GM18505 (cell line): ENCODE measurements around the gene GNA12.
"Not testable (repeated sequence)": the region's sequence is repeated elsewhere in the genome, so short reads cannot be mapped to it uniquely, and the experiment has no call there.

Source experiments
- ATAC-seq: cut with Tn5 transposase; IDR thresholded peaks from one replicate; pipeline ENCODE4 v1.9.1; 2021; ENCODE audit not compliant: unreplicated experiment
- POLR2A ChIP-seq: IDR thresholded peaks from 4 replicates; pipeline ENCODE4 v1.6.1; 2011; ENCODE audit warnings: borderline replicate concordance; ENCODE audit not compliant: insufficient read depth, insufficient read length; ENCODE audit errors: extremely low read depth

GNA12 gene

DNA sequence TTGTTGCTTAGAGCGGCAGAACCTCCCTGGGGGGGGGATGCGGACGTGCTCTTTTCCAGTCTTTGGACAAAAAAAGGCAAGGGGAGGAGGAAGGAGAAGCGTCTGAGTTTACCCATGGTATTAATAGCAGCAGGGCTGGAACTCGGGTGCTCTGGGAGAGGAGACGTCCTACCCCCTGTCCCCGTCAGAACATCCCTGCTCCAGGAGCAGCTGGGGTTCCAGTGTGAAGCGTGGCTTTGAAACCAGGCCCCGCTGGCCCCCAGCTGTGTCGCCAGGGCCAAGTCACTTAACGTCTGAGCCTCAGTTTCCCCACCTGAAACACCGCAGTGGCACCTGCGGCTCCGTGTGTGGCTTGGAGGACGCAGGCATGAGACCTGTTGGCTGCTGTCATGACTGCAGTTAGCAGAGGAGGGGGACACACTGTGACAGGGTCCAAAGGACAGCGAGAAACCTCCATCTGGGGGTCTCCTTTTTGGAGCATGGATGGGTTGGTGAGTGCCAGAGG is 154.7 kb downstream of the GNA12 start:
- no peak for TF ChIP-seq POLR2A
- peak; percentile 6 for ATAC-seq

DNA sequence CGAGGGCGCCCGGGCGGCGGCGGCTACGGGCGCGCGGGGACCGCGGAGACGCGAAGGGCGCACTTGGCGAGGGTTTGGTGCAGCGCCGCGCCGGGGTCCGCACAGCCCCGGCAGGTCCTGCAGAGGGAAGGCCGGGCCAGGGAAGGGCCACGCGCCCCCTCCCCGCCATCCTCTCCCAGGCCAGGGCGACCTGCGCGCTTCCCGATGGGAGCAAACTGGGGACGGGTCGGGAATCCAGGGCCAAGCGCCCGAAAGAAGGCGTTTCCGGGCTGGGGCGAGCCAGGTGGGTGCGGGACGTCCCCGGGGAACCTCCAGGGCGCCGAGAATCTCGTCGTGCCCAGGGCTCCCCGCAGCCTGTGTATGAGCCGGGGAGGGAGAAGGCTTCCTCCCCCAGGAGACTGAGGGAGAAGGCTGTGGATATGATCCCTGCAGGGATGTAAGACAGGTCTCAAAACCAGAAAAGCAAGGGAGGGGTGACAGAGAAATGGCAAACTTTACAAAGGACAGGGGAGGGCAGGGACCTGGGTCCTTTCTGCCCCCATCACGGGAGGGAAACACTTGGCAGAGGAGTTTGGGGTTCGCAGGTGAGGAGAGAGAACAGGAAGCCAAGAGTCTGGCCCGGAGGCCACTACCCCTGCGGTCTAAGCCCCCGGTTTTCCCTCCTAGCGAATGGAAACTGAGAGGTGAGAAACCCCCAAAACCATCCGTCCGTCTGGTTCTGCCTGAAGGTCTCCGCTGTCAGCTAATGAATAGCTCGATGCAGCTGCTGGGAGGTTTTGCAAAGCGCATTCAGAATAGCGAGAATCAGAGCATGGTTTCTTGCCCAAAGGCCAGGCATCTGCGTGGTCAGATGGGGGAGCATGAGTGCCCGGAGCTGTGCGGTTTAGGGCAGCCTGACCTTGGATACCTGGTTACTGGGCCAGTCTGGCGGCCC is 155.4 kb downstream of the GNA12 start:
- TF ChIP-seq POLR2A: no peak
- ATAC-seq: peak; percentile 62

DNA sequence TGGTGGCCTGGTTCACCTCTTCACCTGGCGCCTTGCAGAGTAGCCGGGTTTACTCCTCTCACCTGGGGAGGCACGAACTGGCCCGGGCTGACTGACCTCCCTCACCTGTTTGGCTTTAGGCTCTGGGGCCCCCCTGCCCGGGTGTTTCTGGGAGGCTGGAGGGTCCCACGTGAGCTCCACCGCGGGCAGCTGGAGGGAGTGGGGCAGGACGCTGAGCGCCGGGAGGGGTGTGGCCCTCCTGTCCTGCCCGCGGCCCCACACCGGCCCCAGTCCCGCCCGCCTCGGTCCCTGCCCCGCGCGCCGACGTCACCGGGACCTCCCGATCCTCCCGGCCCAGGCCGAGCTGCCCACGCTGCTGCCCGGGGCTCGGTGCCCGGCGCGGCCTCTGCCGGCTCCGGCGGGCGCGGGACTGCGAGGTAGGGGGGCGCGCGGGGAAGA is 156.2 kb downstream of the GNA12 start, which contains the start of gene AMZ1:
Gene AMZ1, plus strand, starts transcription at position 322 of the 438 bp plus-strand sequence. CDS start 12,250 bp downstream, outside the sequence.
- TF ChIP-seq POLR2A: no peak
- peak; percentile 4 for ATAC-seq

DNA sequence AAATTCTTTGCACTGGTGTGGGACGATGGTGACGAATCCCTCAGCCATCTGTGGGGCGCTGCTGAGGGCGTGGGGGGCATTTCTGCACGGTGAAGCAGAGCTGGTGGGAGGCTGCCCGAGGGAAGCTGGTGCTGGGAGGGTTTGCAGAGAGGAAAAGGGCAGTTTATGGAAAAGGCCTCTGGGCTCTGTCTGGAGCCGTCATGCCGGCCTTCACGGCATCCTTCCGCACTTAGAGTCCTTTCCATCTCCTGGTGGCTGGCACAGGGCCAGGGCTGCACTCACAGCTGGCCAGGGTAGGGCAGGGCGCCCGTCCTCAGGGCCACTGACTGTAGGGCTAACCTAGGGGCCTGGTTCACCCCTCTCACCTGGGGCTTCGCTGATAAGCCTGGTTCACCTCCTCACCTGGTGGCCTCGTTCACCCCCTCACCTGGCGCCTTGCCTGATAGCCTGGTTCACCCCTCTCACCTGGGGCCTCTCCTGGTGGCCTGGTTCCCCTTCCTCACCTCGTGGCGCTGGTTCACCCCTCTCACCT is 156.7 kb downstream of the GNA12 start:
- TF ChIP-seq POLR2A: no peak
- no peak for ATAC-seq

DNA sequence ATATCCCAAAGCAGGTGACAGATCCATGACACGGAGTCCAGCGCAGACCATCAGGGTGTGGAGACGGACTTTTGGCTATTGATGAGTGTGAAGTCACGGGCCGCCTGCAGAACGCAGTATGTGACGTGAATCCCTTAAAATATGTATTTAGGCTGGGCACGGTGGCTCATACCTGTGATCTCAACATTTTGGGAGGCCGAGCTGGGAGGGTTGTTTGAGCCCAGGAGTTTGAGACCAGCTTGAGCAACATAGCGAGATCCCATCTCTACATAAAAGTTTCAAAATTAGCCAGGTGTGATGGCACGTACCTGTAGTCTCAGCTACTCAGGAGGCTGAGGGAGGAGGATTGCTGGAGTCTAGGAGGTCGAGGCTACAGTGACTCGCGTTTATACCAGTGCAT is 158.0 kb downstream of the GNA12 start:
- no peak for ATAC-seq
- TF ChIP-seq POLR2A: no peak

DNA sequence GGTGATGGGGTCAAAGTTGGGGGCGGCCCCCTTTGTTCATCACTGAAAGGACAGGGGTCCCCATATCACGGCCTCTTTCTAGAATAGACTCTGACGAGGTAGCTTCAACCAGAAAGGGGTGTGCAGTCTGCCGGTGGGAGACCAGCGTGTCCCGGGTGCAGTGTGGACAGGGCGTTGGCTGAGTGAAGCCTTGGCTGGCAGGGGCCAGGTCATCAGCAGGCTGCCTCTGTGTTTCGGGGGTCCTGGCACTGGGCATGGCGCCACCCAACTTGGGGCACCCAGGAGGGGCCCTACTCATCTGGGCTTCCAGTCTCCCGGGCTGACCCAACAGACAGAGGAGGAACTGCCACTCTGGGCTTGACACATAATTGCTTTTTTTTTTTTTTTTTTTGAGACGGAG is 159.6 kb downstream of the GNA12 start:
- no peak for TF ChIP-seq POLR2A

DNA sequence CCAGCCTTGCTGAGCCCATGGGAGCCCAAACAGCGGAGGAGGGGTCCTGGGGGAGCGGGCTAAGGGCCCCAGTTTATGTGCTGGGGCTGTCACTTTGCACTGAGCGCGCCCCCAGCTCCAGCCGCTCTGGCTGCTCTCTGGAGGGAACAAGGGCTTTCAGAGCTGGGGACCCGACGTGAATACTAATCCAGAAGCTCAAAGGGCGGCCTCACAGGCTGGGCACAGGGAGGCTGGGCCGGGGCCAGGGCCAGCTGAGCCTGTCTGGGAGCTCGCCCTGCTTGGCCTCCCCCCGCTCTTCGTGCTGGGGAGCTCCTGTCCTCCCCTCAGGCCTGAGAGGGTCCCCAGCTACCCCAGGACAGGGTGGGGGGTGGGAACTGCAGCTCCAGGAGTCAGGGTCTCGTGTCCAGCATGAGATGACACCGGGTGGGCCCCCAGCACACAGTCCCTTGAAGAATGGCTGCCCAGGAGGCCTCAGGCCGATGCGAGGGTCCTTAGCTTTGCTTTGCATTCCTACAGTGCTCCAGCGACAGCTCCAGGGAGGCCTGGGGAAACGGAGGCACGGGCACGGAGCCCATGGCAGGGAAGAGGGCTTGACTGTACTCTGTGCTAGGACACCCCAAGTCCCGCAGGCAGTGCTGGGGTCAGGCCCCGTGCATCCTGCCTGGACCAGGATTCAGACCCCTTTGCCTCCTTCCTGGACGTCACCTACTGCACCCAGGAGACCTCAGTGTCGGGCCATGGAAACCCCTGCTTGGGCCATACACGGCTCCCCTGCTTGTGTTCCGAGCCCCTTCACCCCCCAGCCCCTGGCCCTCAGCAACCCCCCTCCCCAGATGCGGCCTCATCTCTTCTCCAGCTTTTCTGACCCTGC is 161.9 kb downstream of the GNA12 start:
- no peak for TF ChIP-seq POLR2A
- no peak for ATAC-seq

More for the DNA sequence above, 159.6 kb downstream of the GNA12 start:
- no peak for ATAC-seq

DNA sequence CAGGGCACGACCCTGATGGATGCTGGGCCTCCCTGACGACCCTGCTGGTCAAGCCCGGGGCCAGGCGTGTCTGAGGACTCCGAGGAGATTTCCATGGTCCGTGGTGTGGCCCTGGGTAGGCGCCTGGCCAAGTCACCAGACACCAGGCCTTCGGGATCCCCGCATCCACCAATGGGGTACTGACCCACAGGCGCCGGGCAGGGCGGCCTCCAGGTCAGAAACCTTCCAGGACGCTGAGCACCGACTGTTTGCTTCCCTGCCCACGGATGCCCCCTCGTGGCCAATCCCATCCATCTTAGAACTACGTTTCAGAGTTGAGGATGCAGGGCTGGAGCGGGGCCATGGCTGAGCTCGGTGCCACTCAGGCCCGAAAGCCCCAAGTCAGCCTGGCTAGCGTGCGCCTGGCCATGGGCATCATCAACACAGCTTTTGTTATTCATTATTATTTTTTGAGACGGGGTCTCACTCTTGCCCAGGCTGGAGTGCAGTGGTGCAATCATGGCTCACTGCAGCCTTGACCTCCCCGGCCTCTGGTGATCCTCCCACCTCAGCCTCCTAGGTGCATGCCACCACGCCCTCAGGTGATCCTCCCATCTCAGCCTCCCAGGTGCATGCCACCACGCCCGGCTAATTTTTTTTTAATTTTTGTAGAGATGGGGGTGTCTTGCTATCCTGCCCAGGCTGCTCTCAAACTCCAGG is 163.2 kb downstream of the GNA12 start:
- TF ChIP-seq POLR2A: no peak
- ATAC-seq: no peak

DNA sequence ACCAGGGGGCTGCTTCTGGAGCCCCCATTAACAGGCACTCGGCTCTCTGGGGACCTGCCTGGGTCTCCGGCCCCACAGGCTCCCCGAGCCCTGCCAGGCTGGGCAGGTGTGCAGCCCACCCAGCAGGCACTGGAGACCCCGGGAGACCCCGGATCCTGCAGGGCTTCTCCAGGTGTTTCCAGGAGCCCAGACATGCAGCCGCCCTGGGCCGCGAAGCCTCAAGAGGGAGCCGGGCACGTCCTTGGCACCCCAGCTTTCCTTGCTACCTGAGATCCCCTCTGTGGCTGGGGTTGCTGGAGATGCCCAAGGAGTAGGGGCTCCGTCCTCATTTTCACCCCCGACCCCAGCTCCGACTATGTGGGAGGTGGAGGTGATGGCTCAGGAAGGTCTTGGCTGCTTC is 163.9 kb downstream of the GNA12 start:
- TF ChIP-seq POLR2A: no peak
- ATAC-seq: no peak

DNA sequence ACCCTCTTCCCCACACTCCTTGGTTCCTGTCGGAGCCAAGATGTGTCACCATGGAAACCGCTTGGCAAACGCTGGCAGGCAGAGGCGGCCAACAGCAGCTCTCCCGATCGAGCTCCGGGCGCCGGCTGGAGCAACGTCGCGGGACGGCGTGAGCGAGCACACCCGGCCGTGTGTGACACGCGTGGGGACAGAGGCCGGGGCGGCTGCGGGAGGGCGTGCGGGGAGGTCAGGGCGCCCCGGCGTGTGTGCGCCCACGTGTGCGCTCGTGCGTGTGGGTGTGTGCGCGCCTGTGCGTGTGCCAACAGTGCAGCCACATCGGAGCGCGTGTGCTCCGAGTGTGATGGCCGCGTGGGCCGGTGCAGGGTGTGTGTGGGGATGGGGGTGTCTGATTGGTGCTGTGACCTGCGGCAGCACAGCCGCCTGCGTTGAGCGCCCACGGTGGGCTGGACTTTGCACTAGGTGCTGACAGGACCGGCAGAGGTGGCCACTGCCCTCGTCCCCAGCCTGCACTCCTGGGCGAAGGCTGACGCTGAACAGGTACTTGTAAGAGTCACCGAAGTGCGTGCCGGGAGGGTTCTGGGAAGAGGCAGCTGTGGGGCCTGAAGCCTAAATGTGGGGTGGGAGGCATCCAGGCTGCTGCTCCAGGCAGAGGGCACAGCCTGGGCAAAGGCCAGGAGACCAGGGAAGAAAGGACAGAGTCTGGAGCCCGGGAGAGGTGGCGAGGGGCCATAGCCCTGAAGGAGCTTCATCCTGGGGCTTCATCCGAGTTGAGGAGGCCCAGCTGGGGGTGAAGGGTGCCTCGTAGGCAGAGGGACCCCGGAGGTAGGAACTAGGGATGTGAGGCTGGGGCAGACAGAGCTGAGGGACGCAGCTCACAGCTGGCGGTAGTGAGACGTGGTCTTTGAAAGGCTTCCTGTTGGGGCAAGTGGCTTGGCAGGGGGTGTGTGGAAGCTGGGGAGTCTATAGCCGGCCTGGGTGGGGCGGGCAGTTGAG is 164.7 kb downstream of the GNA12 start:
- not testable (repeated sequence) for ATAC-seq

DNA sequence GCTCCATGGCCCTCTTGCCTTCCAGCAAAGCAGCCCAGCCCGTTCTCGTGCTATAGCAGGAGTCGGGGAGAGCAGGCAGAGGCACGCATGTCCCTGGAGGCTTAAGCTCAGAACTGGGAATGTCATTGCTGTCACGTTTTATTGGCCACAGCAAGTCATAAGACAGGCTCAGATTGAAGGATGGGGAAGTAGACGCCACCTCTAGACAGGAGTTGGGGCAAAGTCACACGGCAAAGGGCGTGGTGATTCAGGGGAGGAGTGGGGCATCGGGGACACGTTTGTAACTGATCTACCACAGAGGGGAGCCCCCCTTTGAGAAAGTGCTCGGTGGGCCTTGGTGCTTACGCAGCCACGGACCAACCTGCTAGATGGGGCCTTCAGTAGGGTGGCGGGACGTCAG is 165.7 kb downstream of the GNA12 start:
- ATAC-seq: not testable (repeated sequence)
